ENCODE results near the gene RPS28. TPM values are rescaled to one million over a fixed set of nuclear protein-coding genes. Genes with fewer than 3 reads are reported as not detected.
A peak's percentile ranks its signal among the peaks of the same experiment; 100 is the strongest.
"Not testable (repeated sequence)": the region's sequence is repeated elsewhere in the genome, so short reads cannot be mapped to it uniquely, and the experiment has no call there.

Gene RPS28
- total and polyA plus RNA-seq, 10 donors = 356 to 2,442 (median 1,570) TPM

GRCh38 chr19:8316351-8317125 is 4.8 kb upstream of the RPS28 start:
- intact Hi-C loops (cut with DNase I; ENCODE audit: low total_unique reads) = no loop called here
- peaks cover 0 to 70% (median 39%) of the 10 kb centered on the region in 6 donors for H3K36me3 ChIP-seq
- peaks cover 9 to 79% (median 49%) of the 10 kb centered on the region in 6 donors for H3K4me1 ChIP-seq
- peak overlapping the region in 5 of 8 donors; percentile 16 to 65 (median 64) for H3K27ac ChIP-seq
- no peaks in the 10 kb centered on the region for H3K9me3 ChIP-seq
- 78 to 94% (median 84%) methylated on average over 12 to 14 of the region's 14 CpGs for WGBS, 5 donors
- DNase-seq = no peak
- H3K27me3 ChIP-seq (replicated peaks in 1 of 7) = no peaks in the 10 kb centered on the region
- H3K4me3 ChIP-seq = no peak overlapping the region
- no peak for TF ChIP-seq POLR2A (IDR thresholded peaks at IDR 0.05)
- TF ChIP-seq POLR2AphosphoS5 (IDR thresholded peaks at IDR 0.05) = peak; percentile 36 to 58 (median 39)
- TF ChIP-seq CTCF (IDR thresholded peaks at IDR 0.05 in 8 of 11, conservative IDR thresholded peaks at IDR 0.05 in 3 of 11) = no peak

GRCh38 chr19:8318835-8319234 is 2.5 kb upstream of the RPS28 start:
- H3K27ac ChIP-seq; intact Hi-C loops (cut with DNase I; ENCODE audit: low total_unique reads); H3K9me3 ChIP-seq; H3K27me3 ChIP-seq (replicated peaks in 1 of 7); H3K4me3 ChIP-seq; DNase-seq: not testable (repeated sequence)
- Histone ChIP-seq H3K36me3 (peaks cover 0 to 64% (median 37%) of the 10 kb centered on the region in 6 donors), H3K4me1 (peaks cover 26 to 92% (median 61%) of the 10 kb centered on the region in 6 donors)
- 76 to 87% (median 82%) methylated on average over 9 of the region's 9 CpGs for WGBS, 5 donors

- Histone ChIP-seq H3K4me3 (peak overlapping the region; percentile 75 to 98 (median 86)), H3K4me1 (peaks cover 26 to 95% (median 70%) of the 10 kb centered on the region in 6 donors), H3K36me3 (peaks cover 0 to 64% (median 28%) of the 10 kb centered on the region in 6 donors), H3K27me3 (replicated peaks in 1 of 7) (no peaks in the 10 kb centered on the region), H3K9me3 (no peaks in the 10 kb centered on the region), H3K27ac (peak overlapping the region; percentile 85 to 96 (median 92))
- 81 to 88% (median 87%) methylated on average over 19 of the region's 19 CpGs for WGBS, 5 donors
- intact Hi-C loops (cut with DNase I; ENCODE audit: low total_unique reads) = no loop called here
- no peak for DNase-seq
- TF ChIP-seq CTCF (IDR thresholded peaks at IDR 0.05 in 8 of 11, conservative IDR thresholded peaks at IDR 0.05 in 3 of 11) (no peak), POLR2AphosphoS5 (IDR thresholded peaks at IDR 0.05) (no peak), POLR2A (IDR thresholded peaks at IDR 0.05) (no peak)
Measured at GRCh38 chr19:8319807-8320520, 1.3 kb upstream of the RPS28 start.

- Histone ChIP-seq H3K4me3 (peak overlapping the region; percentile 75 to 98 (median 86)), H3K27me3 (replicated peaks in 1 of 7) (no peaks in the 10 kb centered on the region), H3K36me3 (peaks cover 0 to 57% (median 23%) of the 10 kb centered on the region in 6 donors), H3K4me1 (peaks cover 26 to 89% (median 70%) of the 10 kb centered on the region in 6 donors), H3K9me3 (no peaks in the 10 kb centered on the region), H3K27ac (peak overlapping the region; percentile 85 to 96 (median 92))
- no peak for DNase-seq
- TF ChIP-seq CTCF (IDR thresholded peaks at IDR 0.05 in 8 of 11, conservative IDR thresholded peaks at IDR 0.05 in 3 of 11) = no peak
- TF ChIP-seq POLR2AphosphoS5 (IDR thresholded peaks at IDR 0.05) = no peak
- no peak for TF ChIP-seq POLR2A (IDR thresholded peaks at IDR 0.05)
- 3 to 5% (median 4%) methylated on average over 16 of the region's 16 CpGs for WGBS, 5 donors
- intact Hi-C loops (cut with DNase I; ENCODE audit: low total_unique reads) = no loop called here
Measured at GRCh38 chr19:8320564-8321066, 681 bp upstream of the RPS28 start.

All from spleen (tissue), 11 donors.